ENCODE data around the gene CD276.
A peak's percentile ranks its signal among the peaks of the same experiment; 100 is the strongest.
"Not testable (repeated sequence)": the region's sequence is repeated elsewhere in the genome, so short reads cannot be mapped to it uniquely, and the experiment has no call there.

The CD276 gene

GRCh38 chr15:73683777-73684580 is at the start of gene CD276:
CD276 (plus strand) TSS chr15:73684383; CDS start chr15:73699640, 15,257 bp downstream.
- H3K4me3 ChIP-seq (ENCODE audit: low read length) = peak within 1 kb of the TSS; percentile 48
- TF ChIP-seq ZNF274 (IDR thresholded peaks at IDR 0.05; ENCODE audit: low read depth, low read length) = no peak

GRCh38 chr15:73637527-73637926 is 46.7 kb upstream of the CD276 start:
- no peak overlapping the region for H3K4me3 ChIP-seq (ENCODE audit: low read length)
- no peak for TF ChIP-seq ZNF274 (IDR thresholded peaks at IDR 0.05; ENCODE audit: low read depth, low read length)

GRCh38 chr15:73639464-73639863 is 44.7 kb upstream of the CD276 start:
- H3K4me3 ChIP-seq (ENCODE audit: low read length) = not testable (repeated sequence)

- TF ChIP-seq ZNF274 (IDR thresholded peaks at IDR 0.05; ENCODE audit: low read depth, low read length) = no peak
- no peak overlapping the region for H3K4me3 ChIP-seq (ENCODE audit: low read length)
Observed at GRCh38 chr15:73647259-73648013, 36.7 kb upstream of the CD276 start.

- H3K4me3 ChIP-seq (ENCODE audit: low read length) = no peak overlapping the region
- TF ChIP-seq ZNF274 (IDR thresholded peaks at IDR 0.05; ENCODE audit: low read depth, low read length) = no peak
Observed at GRCh38 chr15:73648014-73648295, 36.2 kb upstream of the CD276 start.

GRCh38 chr15:73650416-73651126 is 33.6 kb upstream of the CD276 start:
- no peak overlapping the region for H3K4me3 ChIP-seq (ENCODE audit: low read length)
- no peak for TF ChIP-seq ZNF274 (IDR thresholded peaks at IDR 0.05; ENCODE audit: low read depth, low read length)

- no peak for TF ChIP-seq ZNF274 (IDR thresholded peaks at IDR 0.05; ENCODE audit: low read depth, low read length)
- H3K4me3 ChIP-seq (ENCODE audit: low read length) = no peak overlapping the region
Observed at GRCh38 chr15:73654659-73655058, 29.5 kb upstream of the CD276 start.

- TF ChIP-seq ZNF274 (IDR thresholded peaks at IDR 0.05; ENCODE audit: low read depth, low read length) = no peak
- H3K4me3 ChIP-seq (ENCODE audit: low read length) = no peak overlapping the region
Observed at GRCh38 chr15:73655724-73656123, 28.5 kb upstream of the CD276 start.

- H3K4me3 ChIP-seq (ENCODE audit: low read length) = no peak overlapping the region
- no peak for TF ChIP-seq ZNF274 (IDR thresholded peaks at IDR 0.05; ENCODE audit: low read depth, low read length)
Observed at GRCh38 chr15:73658645-73659044, 25.5 kb upstream of the CD276 start.

GRCh38 chr15:73660455-73660854 is 23.7 kb upstream of the CD276 start:
- no peak overlapping the region for H3K4me3 ChIP-seq (ENCODE audit: low read length)
- TF ChIP-seq ZNF274 (IDR thresholded peaks at IDR 0.05; ENCODE audit: low read depth, low read length) = no peak

- TF ChIP-seq ZNF274 (IDR thresholded peaks at IDR 0.05; ENCODE audit: low read depth, low read length) = no peak
- H3K4me3 ChIP-seq (ENCODE audit: low read length) = no peak overlapping the region
Observed at GRCh38 chr15:73674587-73674986, 9.6 kb upstream of the CD276 start.

- no peak for TF ChIP-seq ZNF274 (IDR thresholded peaks at IDR 0.05; ENCODE audit: low read depth, low read length)
- no peak overlapping the region for H3K4me3 ChIP-seq (ENCODE audit: low read length)
Observed at GRCh38 chr15:73677146-73677607, 7.0 kb upstream of the CD276 start.

GRCh38 chr15:73677733-73678132 is 6.5 kb upstream of the CD276 start:
- H3K4me3 ChIP-seq (ENCODE audit: low read length) = no peak overlapping the region
- TF ChIP-seq ZNF274 (IDR thresholded peaks at IDR 0.05; ENCODE audit: low read depth, low read length) = no peak

- no peak overlapping the region for H3K4me3 ChIP-seq (ENCODE audit: low read length)
- TF ChIP-seq ZNF274 (IDR thresholded peaks at IDR 0.05; ENCODE audit: low read depth, low read length) = no peak
Observed at GRCh38 chr15:73678498-73678897, 5.7 kb upstream of the CD276 start.

- no peak overlapping the region for H3K4me3 ChIP-seq (ENCODE audit: low read length)
- no peak for TF ChIP-seq ZNF274 (IDR thresholded peaks at IDR 0.05; ENCODE audit: low read depth, low read length)
Observed at GRCh38 chr15:73679180-73679579, 5.0 kb upstream of the CD276 start.
